ENCODE results near the gene RFTN1. TPM values are rescaled to one million over a fixed set of nuclear protein-coding genes. Genes with fewer than 3 reads are reported as not detected.

Gene RFTN1
- total and polyA plus RNA-seq, 2 of the 8 experiments (the other 6 are each of a cell fraction or from before 2014, with no cell fraction given) = 4.6 to 6.7 TPM

- H4K5ac ChIP-seq (ENCODE audit: insufficient read length, low read depth, low read length) = no peak overlapping the region
- H3K9ac ChIP-seq (replicated peaks in 1 of 4; ENCODE audit: extremely low read depth in 1 of 4, low read depth in 3 of 4, low read length in 3 of 4) = no peak overlapping the region
- no peak overlapping the region for H2BK20ac ChIP-seq (ENCODE audit: low read length)
- H2BK15ac ChIP-seq (ENCODE audit: low read length) = no peak overlapping the region
- H3K36me3 ChIP-seq (ENCODE audit: control insufficient read depth in 2 of 4, insufficient read depth in 4 of 4, low read length in 3 of 4) = peaks cover 3 to 7% (median 3%) of the 10 kb centered on the region in 4 experiments; a peak in 4 of 8 replicates
- no peak overlapping the region for H2BK12ac ChIP-seq (ENCODE audit: low read depth, low read length)
- DNase-seq (ENCODE audit: low read depth in 1 of 2, low spot score in 2 of 2) (no peak), FAIRE-seq (no peak)
- no peaks in the 10 kb centered on the region for H3K79me2 ChIP-seq (ENCODE audit: control insufficient read depth in 1 of 2, insufficient read depth in 2 of 2, low read length in 2 of 2)
- peaks cover 0 to 4% of the 10 kb centered on the region in 2 experiments; a peak in 2 of 4 replicates for H3K9me3 ChIP-seq (ENCODE audit: insufficient read depth in 2 of 2, low read depth in 1 of 2, low read length in 1 of 2)
- ChIA-PET POLR2A (ENCODE audit: partially characterized antibody) (no interaction called here), CTCF (ENCODE audit: partially characterized antibody) (interaction anchor here (1.3 to 5.2 kb wide), 3 partner anchors 16 to 32 kb away, joined by 3 to 41 read pairs (median 5); no protein-coding TSS in a partner anchor)
- no peak overlapping the region for H3K14ac ChIP-seq (ENCODE audit: insufficient read length)
- no peak overlapping the region for H2BK5ac ChIP-seq (ENCODE audit: low read depth, low read length)
- 0 out of 2 replicates have a peak, but pooled peaks cover 2% of the 10 kb centered on the region for H3K79me1 ChIP-seq (ENCODE audit: low read depth, low read length)
- H3K18ac ChIP-seq (ENCODE audit: extremely low read depth, low read length) = no peak overlapping the region
- H3K4me1 ChIP-seq (replicated peaks in 1 of 4; ENCODE audit: control insufficient read depth in 3 of 4, insufficient read depth in 4 of 4, low read length in 3 of 4) = peaks cover 0 to 1% (median 0%) of the 10 kb centered on the region in 4 experiments; a peak in 3 of 7 replicates
- no peak overlapping the region for H2AK5ac ChIP-seq (ENCODE audit: low read depth, low read length)
- no peaks in the 10 kb centered on the region for H3K23me2 ChIP-seq (ENCODE audit: low read depth, low read length)
- no peak overlapping the region for H3K4me2 ChIP-seq (ENCODE audit: insufficient read depth in 1 of 2, low read depth in 2 of 2, low read length in 2 of 2)
- H3K23ac ChIP-seq (ENCODE audit: insufficient read length) = no peak overlapping the region
- no peak overlapping the region for H3K27ac ChIP-seq (ENCODE audit: low read depth, low read length)
- no peaks in the 10 kb centered on the region for H4K20me1 ChIP-seq (replicated peaks in 1 of 2; ENCODE audit: control insufficient read depth in 1 of 2, insufficient read depth in 2 of 2, low read length in 2 of 2)
- H2BK120ac ChIP-seq (replicated peaks; ENCODE audit: low read depth, low read length) = no peak overlapping the region
- H3K56ac ChIP-seq (replicated peaks; ENCODE audit: insufficient read length, low read depth, low read length) = no peak overlapping the region
- WGBS, 2 experiments (ENCODE audit: extremely low coverage in 1 of 2, insufficient coverage in 1 of 2, insufficient read length in 1 of 2, insufficient replicate concordance in 2 of 2, low coverage in 1 of 2, low lambda C conversion rate in 2 of 2, missing lambda C conversion rate in 1 of 2) = 86% methylated on average over 4 of the region's 4 CpGs; no CpG with 5 or more reads in 1 of the 2 experiments
- no peak overlapping the region for H3K4me3 ChIP-seq (ENCODE audit: extremely low read depth in 1 of 4, insufficient read depth in 2 of 4, low read depth in 3 of 4, low read length in 4 of 4)
- H3K4ac ChIP-seq (replicated peaks; ENCODE audit: insufficient read length, low read depth, low read length) = no peak overlapping the region
- TF ChIP-seq JUND (IDR thresholded peaks at IDR 0.05; ENCODE audit: low read length) = no peak
- no peak for TF ChIP-seq ZNF274 (IDR thresholded peaks at IDR 0.05; ENCODE audit: borderline replicate concordance, extremely low read depth, low read length)
- no peak for TF ChIP-seq CEBPB (IDR thresholded peaks at IDR 0.05; ENCODE audit: low read depth, low read length)
- no peak overlapping the region for H4K8ac ChIP-seq (ENCODE audit: extremely low read depth, insufficient read depth, low read length)
- H4K91ac ChIP-seq (replicated peaks; ENCODE audit: insufficient read length, low read length) = no peak overlapping the region
- no peaks in the 10 kb centered on the region for H3K27me3 ChIP-seq (replicated peaks in 1 of 4; ENCODE audit: control insufficient read depth in 3 of 4, extremely low read depth in 1 of 4, insufficient read depth in 3 of 4, low read length in 3 of 4)
- no peak overlapping the region for H2AFZ ChIP-seq (ENCODE audit: low read length)
Measured at GRCh38 chr3:16334909-16335308, 178.6 kb downstream of the RFTN1 start.

Measured in H1 (cell line).